ENCODE measurements around the gene MYOM1.
"Not testable (repeated sequence)": the region's sequence is repeated elsewhere in the genome, so short reads cannot be mapped to it uniquely, and the experiment has no call there.

Gene MYOM1

DNA sequence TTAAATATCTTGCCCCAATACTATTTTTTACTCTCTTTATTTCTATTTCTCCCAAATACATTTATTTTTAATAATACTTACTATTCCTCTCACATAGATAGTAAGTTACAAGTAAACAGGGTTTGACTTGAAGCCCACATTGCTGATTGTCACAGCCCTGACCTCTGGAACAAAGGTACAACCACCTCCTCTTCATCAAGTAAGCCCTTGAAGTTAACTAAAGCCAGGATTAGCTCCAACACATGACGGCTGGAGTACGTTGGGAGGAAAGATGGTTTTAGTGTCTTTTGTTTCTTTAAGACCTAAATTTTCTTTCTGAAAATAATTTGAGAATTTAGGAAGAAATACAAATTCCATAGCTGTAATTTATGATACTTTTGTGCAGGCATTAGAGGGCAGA lies 949 bp downstream of the MYOM1 start:
- DNase-seq (ENCODE audit: low read depth) = no peak

DNA sequence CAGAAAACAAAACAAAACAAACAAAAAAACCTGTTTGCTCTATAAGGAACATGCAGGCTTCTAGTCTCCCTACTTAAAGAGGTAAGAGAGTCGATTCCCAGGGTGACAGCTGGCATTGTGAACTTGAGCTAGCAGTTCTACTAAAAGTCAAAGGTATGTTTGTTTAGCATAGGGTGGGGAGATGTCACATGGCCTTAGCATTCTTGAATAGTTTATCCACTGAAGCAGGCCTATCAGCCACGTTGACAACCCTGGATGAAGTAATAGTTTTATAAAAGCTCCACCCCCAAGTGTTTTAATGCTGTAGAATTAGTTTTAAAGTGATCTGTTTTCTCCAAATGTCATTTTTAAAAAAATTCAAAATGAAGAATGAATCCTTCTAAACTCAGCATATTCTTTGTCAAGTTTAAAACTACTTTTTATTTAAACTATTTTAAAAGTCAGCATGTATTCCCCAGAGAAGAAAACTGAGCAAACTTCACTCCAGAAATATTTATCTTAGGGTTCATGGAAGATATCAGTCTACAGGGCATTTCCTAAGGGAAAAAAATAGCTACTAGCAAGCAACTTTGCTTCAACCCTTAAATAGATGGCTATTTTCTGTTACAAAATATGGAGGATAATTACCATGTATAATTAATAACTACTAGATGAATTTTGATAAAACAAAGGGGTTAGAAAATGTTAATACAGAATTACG lies 1.7 kb downstream of the MYOM1 start:
- DNase-seq (ENCODE audit: low read depth) = no peak

DNA sequence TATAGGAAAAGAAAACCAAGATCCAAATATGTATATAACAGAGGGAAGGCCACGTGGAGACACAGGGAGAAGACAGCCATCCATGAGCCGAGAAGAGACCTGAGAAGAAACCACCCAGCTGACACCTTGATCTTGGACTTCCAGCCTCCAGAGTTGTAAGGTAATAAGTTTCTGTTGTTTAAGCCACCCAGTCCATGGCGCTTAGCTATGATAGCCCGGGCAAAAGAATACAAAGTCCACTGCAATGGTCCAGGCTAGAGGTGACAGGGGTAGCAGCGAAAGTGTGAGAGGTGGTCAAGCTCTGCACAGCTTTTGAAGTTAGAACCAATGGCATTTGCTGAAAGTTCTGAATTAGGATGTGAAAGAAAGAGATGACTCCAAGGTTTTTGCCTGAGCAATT lies 2.8 kb downstream of the MYOM1 start:
- no peak for DNase-seq (ENCODE audit: low read depth)

DNA sequence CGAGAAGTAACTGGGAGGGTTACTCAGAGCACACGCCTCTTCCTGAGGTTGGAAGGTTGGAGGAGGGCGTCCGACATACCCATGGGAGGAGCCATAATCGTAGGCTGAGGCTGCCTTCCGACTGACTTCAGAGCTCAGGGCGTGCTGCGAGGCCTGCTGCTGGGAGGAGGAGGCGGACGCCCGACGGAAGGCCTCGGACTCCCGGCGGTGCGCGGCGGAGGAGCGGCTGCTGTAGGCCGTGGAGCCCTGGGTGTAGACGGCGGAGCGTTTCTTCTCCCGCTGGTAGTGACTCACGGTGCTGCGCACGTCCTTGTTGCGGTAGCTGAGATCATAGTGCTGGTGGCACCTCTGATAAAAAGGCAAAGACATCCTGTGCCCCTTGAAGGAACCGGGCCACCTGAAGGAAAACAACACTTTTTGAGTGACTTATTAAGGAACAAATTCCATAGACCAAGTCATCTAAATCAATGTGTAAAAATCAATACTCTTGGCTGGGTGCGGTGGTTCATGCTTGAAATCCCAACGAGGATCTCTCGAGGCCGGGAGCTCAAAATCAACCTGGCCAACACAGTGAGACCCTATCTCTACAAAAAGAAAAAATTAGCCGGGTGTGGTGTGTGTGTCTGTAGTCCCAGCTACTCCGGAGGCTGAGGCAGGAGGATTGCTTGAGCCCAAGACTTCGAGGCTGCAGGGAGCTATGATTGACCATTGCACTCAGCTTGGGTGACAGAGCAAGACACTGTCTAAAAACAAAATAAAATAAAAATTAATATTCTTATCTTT lies 4.7 kb downstream of the MYOM1 start:
- DNase-seq (ENCODE audit: low read depth) = no peak

DNA sequence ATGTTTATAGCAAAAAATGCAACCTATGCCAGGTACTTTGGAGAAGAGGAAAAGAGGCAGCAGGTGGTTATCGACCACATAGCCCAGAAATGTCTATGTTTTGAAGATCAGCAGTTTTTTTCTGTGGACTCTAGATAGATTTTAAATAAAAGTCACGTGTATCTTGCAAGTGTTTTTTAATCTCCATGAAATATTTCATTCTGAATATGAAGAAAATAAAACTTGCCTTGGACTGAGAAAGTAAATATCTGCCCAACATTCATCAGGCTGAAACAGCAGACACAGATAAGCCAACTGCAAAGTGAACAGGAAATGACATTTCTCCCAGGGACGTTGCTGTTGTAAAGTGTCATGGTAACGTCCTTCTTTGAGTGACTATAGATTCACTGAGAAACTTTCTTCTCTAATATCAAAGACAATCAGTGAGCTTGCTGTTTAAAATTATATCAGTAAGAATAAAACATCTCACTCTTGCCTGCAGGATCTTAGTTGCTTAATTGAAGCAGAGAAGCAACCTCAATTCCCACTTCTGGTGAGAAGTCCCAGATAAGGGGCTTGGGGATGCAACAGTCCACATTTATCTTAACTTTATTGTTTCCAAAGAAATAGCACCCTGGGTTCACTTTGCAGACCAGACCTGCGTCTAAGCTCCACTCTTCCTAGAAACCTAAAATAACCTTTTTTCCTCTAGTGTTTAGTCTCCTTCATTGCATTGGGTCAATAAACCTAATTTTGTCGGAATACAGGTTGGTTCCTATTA lies 6.3 kb downstream of the MYOM1 start:
- no peak for DNase-seq (ENCODE audit: low read depth)

DNA sequence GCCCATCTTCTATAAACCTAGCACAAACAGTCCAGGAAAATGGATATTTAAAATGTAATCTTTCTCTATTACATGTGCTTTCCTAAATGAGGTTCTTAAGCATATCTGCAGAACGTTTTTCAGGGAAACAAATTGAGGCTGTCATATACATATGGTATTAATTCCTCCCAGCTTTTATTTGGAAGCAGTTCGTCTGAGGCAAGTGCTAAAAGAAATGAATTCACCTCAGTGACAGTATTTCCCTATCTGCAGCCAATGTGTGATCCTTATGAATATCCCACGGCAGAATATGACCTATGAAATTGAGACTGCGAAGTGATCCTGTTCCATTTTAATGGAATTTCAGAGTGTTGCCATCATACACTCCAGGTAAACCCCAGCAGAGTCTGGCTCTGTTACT lies 7.1 kb downstream of the MYOM1 start:
- no peak for DNase-seq (ENCODE audit: low read depth)

DNA sequence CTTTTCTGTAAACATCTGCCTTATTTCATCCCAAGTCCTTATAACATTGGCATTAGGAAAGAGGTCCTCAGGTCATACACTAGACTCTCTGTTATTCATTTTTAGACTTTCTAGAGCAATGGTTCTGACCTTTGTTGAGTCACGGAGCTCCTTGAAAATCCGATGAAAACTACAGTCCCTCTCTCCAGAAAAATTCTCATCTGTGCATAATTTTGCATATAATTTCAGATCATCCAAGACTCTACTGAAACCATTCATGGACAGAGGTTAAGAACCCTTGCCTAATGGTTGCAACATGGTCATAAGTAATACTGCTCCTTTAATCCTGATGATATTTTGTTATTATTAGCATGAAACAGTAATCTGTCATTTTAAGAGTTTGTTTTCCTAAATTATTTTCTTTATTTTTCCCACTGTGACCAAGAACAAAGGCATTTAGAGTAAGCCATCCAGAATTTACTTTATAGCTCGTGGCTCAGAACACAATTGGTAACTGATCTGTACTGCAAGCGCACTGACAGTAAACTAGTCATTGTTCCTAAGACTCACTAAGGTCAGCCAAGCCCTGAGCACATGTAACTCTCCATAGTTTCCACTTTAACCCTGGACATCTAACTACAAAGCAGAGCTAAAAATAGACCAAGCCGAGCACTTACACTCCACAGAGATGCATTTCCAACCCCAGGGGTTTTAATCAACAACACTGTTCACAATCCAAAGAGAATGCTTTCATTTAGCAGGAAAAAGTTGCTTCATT lies 8.4 kb downstream of the MYOM1 start:
- no peak for DNase-seq (ENCODE audit: low read depth)

DNA sequence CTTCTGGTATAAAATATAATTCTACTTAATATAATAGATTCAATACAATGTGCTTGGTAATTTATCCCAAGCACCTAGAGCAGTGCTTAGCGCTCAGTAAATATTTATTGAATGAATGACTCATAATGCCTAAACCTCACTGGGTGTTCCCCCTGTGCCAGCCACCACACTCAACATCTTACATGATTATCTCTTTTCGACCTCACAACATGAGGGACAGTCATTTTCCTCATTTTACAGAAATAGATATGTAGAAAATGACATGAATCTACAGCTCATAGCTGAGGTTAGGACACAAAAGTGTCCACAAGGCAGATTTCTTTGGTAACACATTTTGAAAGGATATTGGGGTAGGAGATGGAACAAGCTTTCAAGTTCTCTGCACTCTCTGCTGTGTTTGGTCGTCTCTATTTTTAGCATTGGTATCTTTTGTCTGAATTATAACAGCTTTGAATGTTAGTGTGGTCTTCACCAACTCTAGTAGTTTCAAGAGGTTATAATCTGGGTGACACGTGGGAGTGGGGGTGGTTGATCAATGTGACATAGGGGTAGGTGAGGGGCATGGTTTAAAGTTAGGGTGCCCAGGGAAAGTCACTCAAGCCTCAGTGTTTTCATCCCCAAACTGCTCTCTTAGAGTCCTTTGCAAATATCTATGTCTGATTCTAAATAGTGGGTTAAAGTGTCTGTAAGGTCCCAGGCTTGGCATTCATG lies 9.8 kb downstream of the MYOM1 start:
- DNase-seq (ENCODE audit: low read depth) = no peak

DNA sequence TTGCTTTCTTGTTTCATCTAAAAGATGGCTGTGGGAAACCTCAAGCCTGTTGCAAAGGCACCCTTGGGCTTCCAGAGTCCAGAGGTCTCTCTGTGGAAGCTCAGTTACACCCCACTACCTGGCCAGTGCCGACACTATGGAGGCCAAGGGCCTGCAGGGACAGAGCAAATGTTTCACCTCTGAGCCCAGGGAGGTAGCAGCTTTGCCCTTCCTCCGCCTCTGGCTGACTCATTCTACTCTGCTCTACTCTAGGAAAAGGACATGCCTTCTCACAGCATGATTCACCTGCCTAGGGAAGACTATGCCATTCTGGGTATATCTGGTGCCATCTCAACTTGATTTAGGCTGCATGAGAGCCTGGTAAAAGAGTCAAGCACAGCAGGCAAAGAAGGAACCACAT lies 12.2 kb downstream of the MYOM1 start:
- DNase-seq (ENCODE audit: low read depth) = no peak

DNA sequence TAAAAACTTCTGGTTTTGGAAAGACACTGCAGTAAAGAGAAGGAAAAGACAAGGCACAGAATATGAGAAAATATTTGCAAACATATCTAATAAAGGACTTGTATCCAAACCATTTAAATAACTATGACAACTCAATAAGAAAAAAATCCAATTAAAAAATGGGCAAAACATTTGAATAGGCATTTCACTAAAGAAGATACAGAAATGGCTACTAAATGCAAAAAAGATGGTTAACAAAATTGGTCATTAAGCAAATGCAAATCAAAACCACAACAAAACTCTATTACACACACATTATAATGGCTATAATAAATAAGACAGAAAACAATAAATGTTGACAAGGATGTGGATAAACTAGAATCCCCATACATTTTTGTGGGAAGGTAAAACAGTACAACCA lies 14.5 kb downstream of the MYOM1 start:
- no peak for DNase-seq (ENCODE audit: low read depth)

DNA sequence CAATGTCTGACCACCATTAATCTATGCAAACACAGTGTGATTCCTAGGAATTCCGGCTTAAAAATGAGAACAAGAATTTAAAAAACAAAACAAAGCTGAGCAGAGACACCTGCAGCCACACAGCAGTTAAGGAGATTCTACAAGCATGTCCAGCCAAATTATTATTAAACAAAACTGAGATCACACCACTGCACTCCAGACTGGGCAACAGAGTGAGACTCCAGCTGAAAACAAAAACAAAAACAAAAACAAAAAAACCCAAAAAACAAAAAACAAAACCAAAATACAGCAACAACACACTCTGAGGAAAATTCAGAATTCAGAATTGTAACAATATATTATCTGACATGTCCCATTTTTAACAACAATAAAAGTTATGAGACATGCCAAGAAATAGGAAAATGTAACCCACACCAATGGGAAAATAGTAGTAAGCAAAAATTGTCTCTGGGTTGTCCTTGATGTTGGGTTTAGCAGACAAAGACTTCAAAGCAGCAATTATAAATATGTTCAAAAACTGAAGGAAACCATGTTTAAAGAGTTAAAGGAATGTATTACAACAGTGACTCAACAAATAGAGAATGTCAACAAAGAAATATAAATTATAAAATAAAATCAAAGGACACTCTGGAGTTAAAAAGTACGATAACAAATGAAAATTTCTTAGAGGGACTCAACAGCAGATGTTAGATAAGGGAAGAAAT lies 19.7 kb downstream of the MYOM1 start:
- DNase-seq (ENCODE audit: low read depth) = no peak

DNA sequence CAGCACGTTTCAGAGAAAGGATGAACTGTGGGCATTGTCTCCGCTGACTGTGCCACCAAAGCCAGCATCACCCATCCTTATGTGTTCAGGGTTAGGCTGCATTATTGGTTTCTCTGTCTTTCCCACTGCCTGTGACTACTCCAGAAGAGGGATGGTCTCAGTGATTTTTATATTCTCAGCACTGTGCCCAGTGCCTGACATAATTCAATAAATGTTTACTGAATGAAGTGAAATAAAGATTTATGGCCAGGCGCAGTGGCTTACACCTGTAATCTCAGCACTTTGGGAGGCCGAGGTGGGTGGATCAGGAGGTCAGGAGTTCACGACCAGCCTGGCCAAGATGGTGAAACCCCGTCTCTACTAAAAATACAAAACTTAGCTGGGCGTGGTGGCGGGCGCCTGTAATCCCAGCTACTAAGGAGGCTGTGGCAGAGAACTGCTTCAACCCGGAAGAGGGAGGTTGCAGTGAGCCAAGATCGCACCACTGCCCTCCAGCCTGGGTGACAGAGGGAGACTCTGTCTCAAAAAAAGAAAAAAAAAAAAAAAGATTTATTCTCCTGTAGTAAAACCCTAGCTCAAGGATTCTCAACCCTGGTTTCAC lies 21.4 kb downstream of the MYOM1 start:
- DNase-seq (ENCODE audit: low read depth) = not testable (repeated sequence)

DNA sequence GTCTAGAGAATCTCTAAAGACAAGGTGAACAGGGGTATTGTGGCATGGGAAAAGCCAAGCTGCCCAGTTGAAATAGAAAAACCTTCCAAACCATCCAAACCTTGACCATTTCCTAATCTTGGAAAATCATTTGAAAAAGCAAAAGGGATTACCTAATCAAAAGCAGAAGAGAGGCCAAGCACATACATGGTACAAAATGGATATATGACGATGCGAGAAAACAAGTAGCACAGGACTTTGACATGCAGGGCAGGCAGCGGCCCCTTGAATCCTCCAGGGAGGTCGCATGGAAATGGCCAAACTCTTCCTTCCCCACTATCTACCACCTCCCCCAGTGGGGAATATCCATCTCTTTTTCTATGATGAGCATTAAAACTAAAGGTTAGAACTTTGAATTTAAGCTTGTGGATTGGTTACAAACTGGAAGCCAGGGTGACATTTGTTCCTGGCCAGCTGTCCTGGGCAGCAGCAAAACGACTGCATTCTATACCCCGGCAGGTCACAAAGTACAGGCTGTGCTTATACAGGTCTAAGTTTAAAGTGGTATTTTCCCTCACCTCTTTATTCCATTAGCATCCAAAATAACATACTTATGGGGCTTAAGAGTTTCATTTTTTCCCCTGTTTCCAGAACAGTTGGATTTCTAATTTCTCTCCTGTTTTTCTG lies 24.7 kb downstream of the MYOM1 start:
- DNase-seq (ENCODE audit: low read depth) = no peak

DNA sequence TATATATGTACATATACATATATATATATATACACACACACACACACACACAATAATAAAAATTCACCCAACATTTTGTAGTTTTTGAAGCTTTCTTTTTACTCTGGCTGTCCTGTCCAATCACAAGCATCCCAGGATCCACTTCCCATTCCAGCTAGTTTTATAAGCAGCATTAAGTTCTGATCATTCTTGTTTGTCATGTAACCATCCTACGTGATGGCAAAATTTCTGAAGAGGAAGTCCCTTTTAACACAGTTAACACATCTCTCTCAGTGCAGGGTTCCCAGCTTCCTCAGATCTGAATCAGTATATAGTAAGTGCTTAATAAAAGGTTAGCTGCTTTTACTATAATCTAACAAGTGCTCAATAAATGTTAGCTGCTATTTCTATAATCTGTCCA lies 26.4 kb downstream of the MYOM1 start:
- DNase-seq (ENCODE audit: low read depth) = no peak

DNA sequence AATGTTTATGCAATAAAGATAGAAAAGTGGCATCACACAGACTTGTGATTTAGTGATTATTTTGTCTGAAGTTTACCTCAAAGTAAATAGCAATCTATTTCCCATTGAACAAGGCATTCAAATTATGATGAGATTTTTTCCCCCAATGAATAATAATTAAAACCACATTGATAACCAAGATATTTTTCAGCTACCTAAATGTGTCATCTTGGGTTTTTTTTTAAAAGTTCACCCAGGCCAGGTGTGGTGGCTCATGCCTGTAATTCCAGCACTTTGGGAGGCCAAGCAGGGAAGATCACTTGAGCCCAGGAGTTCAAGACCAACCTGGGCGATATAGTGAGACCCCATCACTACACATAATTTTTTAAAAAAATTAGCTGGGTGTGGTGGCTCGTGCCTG lies 27.0 kb downstream of the MYOM1 start:
- no peak for DNase-seq (ENCODE audit: low read depth)

DNA sequence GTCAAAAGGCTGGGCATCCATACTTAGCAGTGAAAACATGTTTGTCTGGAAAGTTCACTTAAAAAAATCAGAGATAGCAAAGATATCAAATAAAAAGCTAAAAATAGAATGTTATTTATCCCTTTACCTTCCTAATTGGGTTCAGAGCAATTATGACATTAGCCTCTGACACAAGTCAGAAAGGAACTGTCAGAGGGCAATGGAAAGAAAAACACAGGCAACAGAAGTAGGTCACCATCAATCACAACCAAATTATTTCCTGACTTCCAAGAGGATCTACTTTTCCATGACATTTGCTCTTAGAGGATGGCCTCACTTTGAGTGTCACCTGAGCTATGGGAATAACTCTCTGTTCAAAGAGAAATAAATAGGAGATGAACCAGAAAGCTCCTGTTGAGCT lies 27.5 kb downstream of the MYOM1 start:
- DNase-seq (ENCODE audit: low read depth) = no peak

DNA sequence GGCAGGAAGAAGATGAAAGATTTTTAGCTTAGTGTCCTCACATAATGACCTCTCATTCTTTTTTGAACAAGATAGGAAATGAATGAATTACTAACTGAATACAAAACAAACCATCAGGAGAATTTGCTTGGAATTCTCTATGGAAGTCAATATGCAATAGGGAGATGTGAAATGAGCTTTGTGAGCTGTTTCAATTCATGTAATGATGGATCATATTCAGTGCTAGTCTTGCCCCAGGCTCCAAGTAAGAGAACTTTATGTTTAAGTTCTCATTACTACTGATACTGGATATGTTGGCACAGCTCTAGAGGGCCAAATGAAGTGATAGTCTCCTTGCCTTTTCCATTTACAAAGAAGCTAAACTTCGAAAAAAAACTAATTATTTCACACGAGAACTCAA lies 29.2 kb downstream of the MYOM1 start:
- no peak for DNase-seq (ENCODE audit: low read depth)

DNA sequence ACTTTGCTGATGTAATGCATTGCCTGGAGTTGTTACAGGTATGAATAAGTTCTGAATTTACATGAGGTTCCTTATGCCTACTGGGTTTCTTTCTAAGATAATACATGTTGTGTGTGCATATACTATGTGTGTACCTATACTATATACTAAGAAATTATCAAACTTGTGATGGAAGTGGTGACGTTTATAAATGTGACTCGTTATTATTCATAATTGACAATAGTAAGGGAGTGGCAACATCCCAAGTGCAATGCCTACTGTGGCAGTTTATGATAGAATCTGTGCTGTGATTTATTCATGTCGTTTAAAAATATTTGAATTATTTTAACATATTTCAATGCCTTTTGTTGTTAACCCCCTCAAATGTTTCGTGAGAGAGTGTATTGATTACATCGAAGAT lies 29.9 kb downstream of the MYOM1 start:
- DNase-seq (ENCODE audit: low read depth) = no peak

DNA sequence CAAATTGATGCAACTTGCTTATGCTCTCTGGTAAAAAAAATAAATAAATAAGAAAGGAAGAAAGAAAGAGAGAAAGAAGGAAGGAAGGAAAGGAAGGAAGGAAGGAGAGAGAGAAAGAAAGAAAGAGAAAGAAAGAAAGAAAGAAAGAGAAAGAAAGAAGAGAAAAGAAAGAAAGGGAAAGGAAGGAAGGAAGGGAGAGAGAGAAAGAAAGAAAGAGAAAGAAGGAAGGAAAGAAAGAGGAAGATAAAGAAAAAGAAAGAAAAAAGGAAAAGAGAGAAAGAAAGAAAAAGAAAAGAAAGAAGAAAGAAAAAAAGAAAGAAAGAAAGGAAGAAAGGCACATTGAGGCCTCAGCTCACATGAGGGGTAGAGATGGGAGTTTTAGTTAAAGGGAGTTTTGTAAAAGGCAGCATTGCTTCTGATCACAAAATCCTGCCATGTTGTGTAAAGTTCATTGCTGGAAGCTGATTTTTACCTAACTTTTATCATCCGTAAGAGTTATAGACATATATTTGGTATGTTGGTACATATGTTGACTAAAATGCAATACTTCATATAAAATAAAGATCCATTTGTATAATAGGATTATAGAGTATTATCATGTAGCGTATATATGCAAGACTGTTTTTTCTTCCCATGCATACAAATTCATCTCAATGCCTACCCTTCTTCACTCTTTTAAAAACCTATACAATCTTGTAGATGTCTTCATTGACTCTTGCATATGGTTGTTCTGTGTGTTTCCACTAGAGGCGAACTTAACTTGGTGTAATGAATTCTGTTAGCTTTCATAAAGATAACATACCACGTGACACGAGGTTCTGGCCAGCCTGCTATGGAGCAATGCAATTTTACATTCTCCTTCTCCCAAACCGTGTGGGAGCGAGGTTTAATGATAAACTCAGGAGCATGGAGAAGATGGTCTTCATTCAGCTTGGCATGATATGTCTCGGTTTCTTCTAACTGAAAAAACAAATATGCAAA lies 32.8 kb downstream of the MYOM1 start:
- DNase-seq (ENCODE audit: low read depth) = no peak
